Measurements from ENCODE around the gene KCNB1. TPM values are rescaled to one million over a fixed set of nuclear protein-coding genes. Genes with fewer than 3 reads are reported as not detected.
A peak's percentile ranks its signal among the peaks of the same experiment; 100 is the strongest.

KCNB1 gene
- total RNA-seq, 1 donor from 2014 or later: 1.3 TPM

DNA sequence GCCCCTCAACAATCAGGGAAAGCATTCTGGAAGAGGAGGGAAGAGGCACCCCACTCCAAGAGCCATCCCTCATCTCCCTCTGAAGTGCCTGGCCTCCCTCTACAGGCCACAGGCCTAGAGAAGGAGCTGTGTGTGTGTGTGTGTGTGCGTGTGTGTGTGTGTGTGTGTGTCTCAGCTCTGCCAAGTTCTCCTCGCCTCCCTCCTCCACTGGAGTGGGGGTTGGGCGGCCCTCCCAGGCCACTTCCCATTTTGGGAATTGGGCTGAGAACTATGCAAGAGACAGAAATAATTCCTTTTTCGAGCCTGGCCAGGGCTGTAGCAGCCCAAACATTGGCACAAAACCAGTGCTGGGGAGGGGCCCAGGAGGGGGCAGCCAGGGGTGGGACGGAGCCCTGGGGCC is 35.7 kb downstream of the KCNB1 start:
- Mint-ChIP-seq H3K4me1 (ENCODE audit: low read depth) (peaks cover 44% of the 10 kb centered on the region), H3K36me3 (ENCODE audit: low read depth) (no peaks in the 10 kb centered on the region), H3K27me3 (ENCODE audit: low read depth) (no peaks in the 10 kb centered on the region), H3K4me3 (ENCODE audit: unreplicated experiment) (no peak overlapping the region), H3K9me3 (ENCODE audit: low read depth) (no peaks in the 10 kb centered on the region), H3K27ac (ENCODE audit: unreplicated experiment) (peak overlapping the region; percentile 64)
- DNase-seq (ENCODE audit: low spot score): no peak
- TF ChIP-seq CTCF (IDR thresholded peaks at IDR 0.05): peak; percentile 22

DNA sequence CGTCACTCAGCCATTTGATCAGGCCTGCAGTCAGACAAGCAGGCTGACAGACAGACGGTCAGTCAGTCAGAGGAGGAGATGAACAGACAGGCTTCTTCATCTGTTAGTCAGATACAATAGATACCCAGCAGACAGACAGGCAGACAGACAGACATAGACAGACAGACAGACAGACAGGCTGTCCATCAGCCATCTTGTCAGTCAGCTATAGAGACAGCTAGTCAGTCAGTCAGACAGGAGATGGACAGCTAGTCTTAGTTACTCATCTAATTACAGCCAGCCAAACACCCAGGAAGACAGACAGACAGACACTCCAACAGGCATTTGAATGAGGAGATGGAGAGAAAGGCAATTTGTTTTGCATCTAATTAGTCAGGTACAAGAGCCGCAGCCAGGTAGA is 36.4 kb downstream of the KCNB1 start:
- TF ChIP-seq CTCF (IDR thresholded peaks at IDR 0.05): no peak
- H3K9me3 Mint-ChIP-seq (ENCODE audit: low read depth): no peaks in the 10 kb centered on the region
- H3K4me1 Mint-ChIP-seq (ENCODE audit: low read depth): peaks cover 44% of the 10 kb centered on the region
- H3K27ac Mint-ChIP-seq (ENCODE audit: unreplicated experiment): peak overlapping the region; percentile 6
- H3K27me3 Mint-ChIP-seq (ENCODE audit: low read depth): no peaks in the 10 kb centered on the region
- DNase-seq (ENCODE audit: low spot score): no peak
- no peak overlapping the region for H3K4me3 Mint-ChIP-seq (ENCODE audit: unreplicated experiment)
- no peaks in the 10 kb centered on the region for H3K36me3 Mint-ChIP-seq (ENCODE audit: low read depth)

- Mint-ChIP-seq H3K4me1 (ENCODE audit: low read depth) (peaks cover 47% of the 10 kb centered on the region), H3K27me3 (ENCODE audit: low read depth) (no peaks in the 10 kb centered on the region), H3K9me3 (ENCODE audit: low read depth) (no peaks in the 10 kb centered on the region), H3K27ac (ENCODE audit: unreplicated experiment) (no peak overlapping the region), H3K36me3 (ENCODE audit: low read depth) (no peaks in the 10 kb centered on the region), H3K4me3 (ENCODE audit: unreplicated experiment) (no peak overlapping the region)
- DNase-seq (ENCODE audit: low spot score): no peak
- no peak for TF ChIP-seq CTCF (IDR thresholded peaks at IDR 0.05)
Observed at GRCh38 chr20:49445176-49445575, 37.3 kb downstream of the KCNB1 start.

DNA sequence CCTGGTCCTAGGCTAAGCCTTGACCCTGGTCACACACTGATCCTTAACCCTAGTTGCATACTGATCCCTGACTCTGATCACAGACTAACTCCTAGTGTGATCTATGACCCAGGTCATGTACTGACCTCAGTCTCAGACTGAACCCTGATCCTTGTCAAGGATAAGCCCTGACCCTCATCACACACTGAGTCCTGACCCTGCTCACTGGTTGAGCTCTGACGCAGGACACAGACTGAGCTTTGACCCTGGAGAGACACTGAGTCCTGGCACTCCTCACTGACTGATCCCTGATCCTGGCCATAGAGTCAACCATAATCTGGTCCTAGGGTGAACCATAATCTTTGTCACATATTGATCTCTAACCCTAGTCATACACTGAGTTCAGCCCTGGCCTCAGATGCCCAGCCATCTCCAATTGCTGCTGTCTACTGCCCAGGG is 37.9 kb downstream of the KCNB1 start:
- H3K27me3 Mint-ChIP-seq (ENCODE audit: low read depth): no peaks in the 10 kb centered on the region
- TF ChIP-seq CTCF (IDR thresholded peaks at IDR 0.05): no peak
- H3K27ac Mint-ChIP-seq (ENCODE audit: unreplicated experiment): no peak overlapping the region
- no peaks in the 10 kb centered on the region for H3K9me3 Mint-ChIP-seq (ENCODE audit: low read depth)
- H3K36me3 Mint-ChIP-seq (ENCODE audit: low read depth): no peaks in the 10 kb centered on the region
- no peak for DNase-seq (ENCODE audit: low spot score)
- H3K4me3 Mint-ChIP-seq (ENCODE audit: unreplicated experiment): no peak overlapping the region
- peaks cover 54% of the 10 kb centered on the region for H3K4me1 Mint-ChIP-seq (ENCODE audit: low read depth)

DNA sequence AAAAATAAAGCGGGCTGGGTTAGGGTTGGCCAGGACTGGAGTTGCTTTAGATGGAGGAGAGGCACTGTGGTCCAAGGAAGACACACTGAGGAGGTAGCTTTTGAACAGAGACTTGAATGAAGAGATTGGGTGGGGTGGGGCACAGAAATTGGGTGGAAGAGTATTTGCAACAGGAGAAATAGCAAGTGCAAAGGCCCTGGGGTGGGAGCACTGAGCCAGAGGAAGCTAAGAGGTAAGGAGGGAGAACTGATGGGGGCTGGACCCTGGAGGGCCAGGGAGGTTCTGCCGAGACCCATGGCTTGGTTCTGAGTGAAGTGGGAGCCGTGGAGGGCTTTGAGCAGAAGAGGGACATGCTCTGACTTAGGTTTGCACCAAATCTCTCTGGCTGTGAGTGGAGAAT is 45.4 kb downstream of the KCNB1 start:
- Mint-ChIP-seq H3K4me1 (ENCODE audit: low read depth) (peaks cover 12% of the 10 kb centered on the region), H3K27ac (ENCODE audit: unreplicated experiment) (no peak overlapping the region), H3K27me3 (ENCODE audit: low read depth) (peaks cover 12% of the 10 kb centered on the region), H3K4me3 (ENCODE audit: unreplicated experiment) (no peak overlapping the region), H3K9me3 (ENCODE audit: low read depth) (no peaks in the 10 kb centered on the region), H3K36me3 (ENCODE audit: low read depth) (no peaks in the 10 kb centered on the region)
- no peak for DNase-seq (ENCODE audit: low spot score)
- no peak for TF ChIP-seq CTCF (IDR thresholded peaks at IDR 0.05)

Measured in chondrocyte (in vitro differentiated cells).